Transverse colon (tissue), 4 donors: ENCODE data around the gene SMCO1. TPM values are rescaled to one million over a fixed set of nuclear protein-coding genes. Genes with fewer than 3 reads are reported as not detected.
"Not testable (repeated sequence)": the region's sequence is repeated elsewhere in the genome, so short reads cannot be mapped to it uniquely, and the experiment has no call there.

Experiments
- DNase-seq: peaks from one replicate; pipeline ENCODE4 v3.0.0-alpha.2; 2019
- H3K27ac ChIP-seq, 4 donors: fragments of 200-600 bp; sonication (generic); 2 replicates each; pipeline ENCODE4 v1.5.1; 2016 to 2018; ENCODE audit warnings: inconsistent platforms in 4 of 4
- H3K27me3 ChIP-seq: fragments of 200-600 bp; sonication (generic); 2 replicates; pipeline ENCODE4 v1.5.1; 2017; ENCODE audit warnings: inconsistent platforms
- H3K36me3 ChIP-seq, 4 donors: fragments of 200-600 bp; sonication (generic); 2 replicates each; pipeline ENCODE4 v1.5.1; 2017 to 2019; ENCODE audit warnings: inconsistent platforms in 4 of 4
- H3K4me1 ChIP-seq, 4 donors: fragments of 200-600 bp; sonication (generic); 2 replicates each; pipeline ENCODE4 v1.5.1; 2017 to 2020; ENCODE audit warnings: inconsistent platforms in 4 of 4
- H3K4me3 ChIP-seq, 4 donors: fragments of 200-600 bp; sonication (generic); 1 replicate in 1 of 4; 2 replicates in 3 of 4; pipeline versions ENCODE4 v1.5.1 to v1.6.1; 2017 to 2019; ENCODE audit warnings: inconsistent platforms in 4 of 4
- H3K9me3 ChIP-seq, 2 donors: fragments of 200-600 bp; sonication (generic); 2 replicates each; pipeline ENCODE4 v1.5.1; 2017 to 2019; ENCODE audit warnings: inconsistent platforms in 2 of 2
- CTCF ChIP-seq, 5 experiments: fragments of 200-600 bp in 3 of 5; fragments of 450-650 bp in 2 of 5; sonication (generic) in 3 of 5; IDR thresholded peaks; 1 replicate in 2 of 5; 2 replicates in 3 of 5; pipeline ENCODE4 v1.5.1; 2016 to 2017; ENCODE audit warnings: antibody characterized with exemption in 5 of 5, inconsistent platforms in 3 of 5, mild to moderate bottlenecking in 2 of 5, moderate library complexity in 1 of 5
- EP300 ChIP-seq: sonication (generic); formaldehyde crosslinking; IDR thresholded peaks from one replicate; pipeline ENCODE4 v1.6.1; 2017; ENCODE audit warnings: antibody characterized with exemption, low read depth
- POLR2A ChIP-seq: fragments of 450-650 bp; IDR thresholded peaks from one replicate; pipeline ENCODE4 v1.6.1; 2016; ENCODE audit warnings: antibody characterized with exemption, mild to moderate bottlenecking, moderate library complexity
- POLR2AphosphoS5 ChIP-seq, 3 donors: sonication (generic); formaldehyde crosslinking; IDR thresholded peaks; one replicate each; pipeline ENCODE4 v1.6.1; 2016; ENCODE audit warnings: antibody characterized with exemption in 3 of 3
- WGBS, 2 donors: methylation state at CpG; one replicate each; pipeline ENCODE4 v1.1.5; 2018; ENCODE audit warnings: low coverage in 1 of 2; 5-methylcytosine and 5-hydroxymethylcytosine counted together
- in situ Hi-C, 4 donors: fragments of 200-750 bp; cut with MboI; loops; one replicate each; pipeline versions ENCODE4 v1.15.0 to v1.15.1; 2017; ENCODE audit warnings: low sequenced_read_pairs in 3 of 4, low pct_ligation_motif_present in 1 of 4, low pct_unique_long_range_greater_than_20kb in 1 of 4
- intact Hi-C: fragments of 100-400 bp; cut with DNase I; formaldehyde crosslinking; loops from one replicate; pipeline ENCODE4 v1.15.1; 2023; ENCODE audit warnings: low total_unique reads
- total RNA-seq, 4 donors: library from RNA; depleted of rRNA; stranded (reverse); fragments of >200 nt; gene quantifications; one replicate each; pipeline ENCODE4 v1.1.0, GENCODE V29; 2016

The SMCO1 gene
- total RNA-seq, 4 donors from 2014 or later, result not detected

GRCh38 chr3:196517919-196518318 is 2.8 kb upstream of the SMCO1 start:
- no peaks in the 10 kb centered on the region for H3K27me3 ChIP-seq
- no peaks in the 10 kb centered on the region for H3K36me3 ChIP-seq
- no peak overlapping the region for H3K4me3 ChIP-seq
- DNase-seq, result no peak
- no peaks in the 10 kb centered on the region for H3K4me1 ChIP-seq
- TF ChIP-seq CTCF (IDR thresholded peaks at IDR 0.05), result no peak
- TF ChIP-seq POLR2A, result no peak
- TF ChIP-seq EP300, result no peak
- no peak for TF ChIP-seq POLR2AphosphoS5 (IDR thresholded peaks at IDR 0.05)
- intact Hi-C loops (loop anchor here (5.0 kb wide), 1 partner anchor 261 kb away; no protein-coding TSS in a partner anchor), in situ Hi-C loops (loop anchor here in 3 of 4 donors (5.0 to 25.0 kb wide), 2 partner anchors 256 to 261 kb away; no protein-coding TSS in a partner anchor)
- no peak overlapping the region for H3K27ac ChIP-seq
- H3K9me3 ChIP-seq, result peaks cover 27 to 28% of the 10 kb centered on the region in 2 donors
- WGBS, 2 donors, result 78 to 79% methylated on average over 2 of the region's 2 CpGs

GRCh38 chr3:196517162-196517800 is 2.1 kb upstream of the SMCO1 start:
- DNase-seq, result no peak
- H3K9me3 ChIP-seq, result peaks cover 27 to 28% of the 10 kb centered on the region in 2 donors
- H3K27me3 ChIP-seq, result no peaks in the 10 kb centered on the region
- H3K27ac ChIP-seq, result no peak overlapping the region
- H3K36me3 ChIP-seq, result no peaks in the 10 kb centered on the region
- in situ Hi-C loops (loop anchor here in 3 of 4 donors (5.0 to 25.0 kb wide), 2 partner anchors 255 to 260 kb away; no protein-coding TSS in a partner anchor), intact Hi-C loops (loop anchor here (5.0 kb wide), 1 partner anchor 260 kb away; no protein-coding TSS in a partner anchor)
- no peaks in the 10 kb centered on the region for H3K4me1 ChIP-seq
- WGBS, 2 donors, result 68 to 88% methylated on average over 2 of the region's 2 CpGs
- no peak for TF ChIP-seq POLR2A
- TF ChIP-seq EP300, result no peak
- no peak for TF ChIP-seq CTCF (IDR thresholded peaks at IDR 0.05)
- TF ChIP-seq POLR2AphosphoS5 (IDR thresholded peaks at IDR 0.05), result no peak
- H3K4me3 ChIP-seq, result no peak overlapping the region

GRCh38 chr3:196514350-196514716 is 813 bp downstream of the SMCO1 start:
- in situ Hi-C loops (loop anchor here in 2 of 4 donors (25.0 kb wide), 1 partner anchor 252 kb away; no protein-coding TSS in a partner anchor), intact Hi-C loops (no loop called here)
- Histone ChIP-seq H3K9me3 (peaks cover 13 to 15% of the 10 kb centered on the region in 2 donors), H3K4me1 (no peaks in the 10 kb centered on the region), H3K27ac (no peak overlapping the region), H3K36me3 (no peaks in the 10 kb centered on the region), H3K27me3 (no peaks in the 10 kb centered on the region), H3K4me3 (no peak overlapping the region)
- no peak for TF ChIP-seq EP300
- TF ChIP-seq CTCF (IDR thresholded peaks at IDR 0.05), result no peak
- no peak for TF ChIP-seq POLR2AphosphoS5 (IDR thresholded peaks at IDR 0.05)
- DNase-seq, result no peak
- WGBS, 2 donors, result 86 to 97% methylated on average over 1 of the region's 1 CpG

- Histone ChIP-seq H3K36me3 (no peaks in the 10 kb centered on the region), H3K27ac (no peak overlapping the region), H3K9me3 (peaks cover 8 to 10% of the 10 kb centered on the region in 2 donors), H3K4me3 (no peak overlapping the region), H3K27me3 (no peaks in the 10 kb centered on the region), H3K4me1 (no peaks in the 10 kb centered on the region)
- TF ChIP-seq POLR2AphosphoS5 (IDR thresholded peaks at IDR 0.05) (no peak), POLR2A (no peak), EP300 (no peak), CTCF (IDR thresholded peaks at IDR 0.05) (no peak)
- intact Hi-C loops (no loop called here), in situ Hi-C loops (loop anchor here in 2 of 4 donors (25.0 kb wide), 1 partner anchor 252 kb away; no protein-coding TSS in a partner anchor)
- WGBS, 2 donors, result 82 to 90% methylated on average over 6 to 8 of the region's 8 CpGs
- no peak for DNase-seq
Observed at GRCh38 chr3:196513697-196514349, 1.3 kb downstream of the SMCO1 start.

GRCh38 chr3:196511646-196512425 is 3.3 kb downstream of the SMCO1 start:
- in situ Hi-C loops, result loop anchor here in 2 of 4 donors (25.0 kb wide), 1 partner anchor 250 kb away; no protein-coding TSS in a partner anchor

GRCh38 chr3:196511108-196511507 is 4.0 kb downstream of the SMCO1 start:
- intact Hi-C loops, H3K27me3 ChIP-seq, H3K36me3 ChIP-seq, H3K27ac ChIP-seq, H3K4me1 ChIP-seq, H3K4me3 ChIP-seq, H3K9me3 ChIP-seq, DNase-seq: not testable (repeated sequence)
- WGBS, 2 donors, result 100% methylated on average over 1 of the region's 1 CpG; no CpG with 5 or more reads in 1 of the 2 donors
- in situ Hi-C loops, result loop anchor here in 2 of 4 donors (25.0 kb wide), 1 partner anchor 249 kb away; no protein-coding TSS in a partner anchor

More at GRCh38 chr3:196511646-196512425, 3.3 kb downstream of the SMCO1 start:
- intact Hi-C loops, H3K4me3 ChIP-seq, H3K4me1 ChIP-seq, H3K27ac ChIP-seq, H3K9me3 ChIP-seq, DNase-seq, H3K36me3 ChIP-seq, H3K27me3 ChIP-seq: not testable (repeated sequence)
- 80 to 81% methylated on average over 3 to 15 of the region's 15 CpGs for WGBS, 2 donors
